ENCODE results near the gene CHST11.

Gene CHST11

GRCh38 chr12:104508752-104509446 is 52.2 kb downstream of the CHST11 start:
- no peak overlapping the region for H3K27ac ChIP-seq (ENCODE audit: low read depth, low read length)
- peaks cover 18% of the 10 kb centered on the region for H3K4me1 ChIP-seq (ENCODE audit: insufficient read depth, low read length)
- no peaks in the 10 kb centered on the region for H3K27me3 ChIP-seq (ENCODE audit: control insufficient read depth in 1 of 2, insufficient read depth in 2 of 2, low read length in 2 of 2)
- no peak overlapping the region for H3K9ac ChIP-seq (ENCODE audit: low read length)
- H3K4me3 ChIP-seq (ENCODE audit: low read depth in 1 of 2, low read length in 2 of 2) = no peak overlapping the region
- H3K36me3 ChIP-seq (ENCODE audit: insufficient read depth, low read length) = no peaks in the 10 kb centered on the region
- no peaks in the 10 kb centered on the region for H3K9me3 ChIP-seq (ENCODE audit: low read length)

- Histone ChIP-seq H3K9me3 (ENCODE audit: low read length) (no peaks in the 10 kb centered on the region), H3K27me3 (ENCODE audit: control insufficient read depth in 1 of 2, insufficient read depth in 2 of 2, low read length in 2 of 2) (no peaks in the 10 kb centered on the region), H3K36me3 (ENCODE audit: insufficient read depth, low read length) (no peaks in the 10 kb centered on the region), H3K27ac (ENCODE audit: low read depth, low read length) (no peak overlapping the region), H3K4me3 (ENCODE audit: low read depth in 1 of 2, low read length in 2 of 2) (no peak overlapping the region), H3K9ac (ENCODE audit: low read length) (no peak overlapping the region), H3K4me1 (ENCODE audit: insufficient read depth, low read length) (peaks cover 18% of the 10 kb centered on the region)
Observed at GRCh38 chr12:104510145-104510872, 53.6 kb downstream of the CHST11 start.

- no peaks in the 10 kb centered on the region for H3K27me3 ChIP-seq (ENCODE audit: control insufficient read depth in 1 of 2, insufficient read depth in 2 of 2, low read length in 2 of 2)
- H3K4me3 ChIP-seq (ENCODE audit: low read depth in 1 of 2, low read length in 2 of 2) = no peak overlapping the region
- H3K9ac ChIP-seq (ENCODE audit: low read length) = no peak overlapping the region
- no peaks in the 10 kb centered on the region for H3K9me3 ChIP-seq (ENCODE audit: low read length)
- H3K27ac ChIP-seq (ENCODE audit: low read depth, low read length) = no peak overlapping the region
- H3K36me3 ChIP-seq (ENCODE audit: insufficient read depth, low read length) = no peaks in the 10 kb centered on the region
- H3K4me1 ChIP-seq (ENCODE audit: insufficient read depth, low read length) = peaks cover 18% of the 10 kb centered on the region
Observed at GRCh38 chr12:104510873-104511440, 54.2 kb downstream of the CHST11 start.

GRCh38 chr12:104513681-104514080 is 56.9 kb downstream of the CHST11 start:
- Histone ChIP-seq H3K4me1 (ENCODE audit: insufficient read depth, low read length) (peaks cover 18% of the 10 kb centered on the region), H3K27ac (ENCODE audit: low read depth, low read length) (no peak overlapping the region), H3K9me3 (ENCODE audit: low read length) (no peaks in the 10 kb centered on the region)

GRCh38 chr12:104514092-104514810 is 57.5 kb downstream of the CHST11 start:
- Histone ChIP-seq H3K4me3 (ENCODE audit: low read depth in 1 of 2, low read length in 2 of 2) (no peak overlapping the region), H3K9ac (ENCODE audit: low read length) (no peak overlapping the region), H3K4me1 (ENCODE audit: insufficient read depth, low read length) (peaks cover 18% of the 10 kb centered on the region), H3K27ac (ENCODE audit: low read depth, low read length) (no peak overlapping the region), H3K36me3 (ENCODE audit: insufficient read depth, low read length) (no peaks in the 10 kb centered on the region), H3K27me3 (ENCODE audit: control insufficient read depth in 1 of 2, insufficient read depth in 2 of 2, low read length in 2 of 2) (no peaks in the 10 kb centered on the region), H3K9me3 (ENCODE audit: low read length) (no peaks in the 10 kb centered on the region)

More at GRCh38 chr12:104513681-104514080, 56.9 kb downstream of the CHST11 start:
- Histone ChIP-seq H3K4me3 (ENCODE audit: low read depth in 1 of 2, low read length in 2 of 2) (no peak overlapping the region), H3K36me3 (ENCODE audit: insufficient read depth, low read length) (no peaks in the 10 kb centered on the region), H3K9ac (ENCODE audit: low read length) (no peak overlapping the region), H3K27me3 (ENCODE audit: control insufficient read depth in 1 of 2, insufficient read depth in 2 of 2, low read length in 2 of 2) (no peaks in the 10 kb centered on the region)

- no peaks in the 10 kb centered on the region for H3K36me3 ChIP-seq (ENCODE audit: insufficient read depth, low read length)
Observed at GRCh38 chr12:104515899-104516298, 59.2 kb downstream of the CHST11 start.

GRCh38 chr12:104516821-104517220 is 60.1 kb downstream of the CHST11 start:
- Histone ChIP-seq H3K27me3 (ENCODE audit: control insufficient read depth in 1 of 2, insufficient read depth in 2 of 2, low read length in 2 of 2) (no peaks in the 10 kb centered on the region), H3K36me3 (ENCODE audit: insufficient read depth, low read length) (no peaks in the 10 kb centered on the region), H3K4me1 (ENCODE audit: insufficient read depth, low read length) (no peaks in the 10 kb centered on the region), H3K9ac (ENCODE audit: low read length) (no peak overlapping the region), H3K27ac (ENCODE audit: low read depth, low read length) (no peak overlapping the region), H3K4me3 (ENCODE audit: low read depth in 1 of 2, low read length in 2 of 2) (no peak overlapping the region), H3K9me3 (ENCODE audit: low read length) (no peaks in the 10 kb centered on the region)

More at GRCh38 chr12:104515899-104516298, 59.2 kb downstream of the CHST11 start:
- Histone ChIP-seq H3K4me1 (ENCODE audit: insufficient read depth, low read length) (peaks cover 8% of the 10 kb centered on the region), H3K9me3 (ENCODE audit: low read length) (no peaks in the 10 kb centered on the region), H3K27ac (ENCODE audit: low read depth, low read length) (no peak overlapping the region), H3K27me3 (ENCODE audit: control insufficient read depth in 1 of 2, insufficient read depth in 2 of 2, low read length in 2 of 2) (no peaks in the 10 kb centered on the region), H3K4me3 (ENCODE audit: low read depth in 1 of 2, low read length in 2 of 2) (no peak overlapping the region), H3K9ac (ENCODE audit: low read length) (no peak overlapping the region)

GRCh38 chr12:104517880-104518279 is 61.1 kb downstream of the CHST11 start:
- H3K36me3 ChIP-seq (ENCODE audit: insufficient read depth, low read length) = no peaks in the 10 kb centered on the region
- no peaks in the 10 kb centered on the region for H3K27me3 ChIP-seq (ENCODE audit: control insufficient read depth in 1 of 2, insufficient read depth in 2 of 2, low read length in 2 of 2)
- H3K4me1 ChIP-seq (ENCODE audit: insufficient read depth, low read length) = peaks cover 4% of the 10 kb centered on the region
- H3K4me3 ChIP-seq (ENCODE audit: low read depth in 1 of 2, low read length in 2 of 2) = no peak overlapping the region
- no peak overlapping the region for H3K27ac ChIP-seq (ENCODE audit: low read depth, low read length)
- no peak overlapping the region for H3K9ac ChIP-seq (ENCODE audit: low read length)
- no peaks in the 10 kb centered on the region for H3K9me3 ChIP-seq (ENCODE audit: low read length)

GRCh38 chr12:104519190-104520019 is 62.7 kb downstream of the CHST11 start:
- Histone ChIP-seq H3K9me3 (ENCODE audit: low read length) (no peaks in the 10 kb centered on the region), H3K4me1 (ENCODE audit: insufficient read depth, low read length) (peaks cover 19% of the 10 kb centered on the region), H3K4me3 (ENCODE audit: low read depth in 1 of 2, low read length in 2 of 2) (no peak overlapping the region), H3K27ac (ENCODE audit: low read depth, low read length) (no peak overlapping the region), H3K9ac (ENCODE audit: low read length) (no peak overlapping the region), H3K27me3 (ENCODE audit: control insufficient read depth in 1 of 2, insufficient read depth in 2 of 2, low read length in 2 of 2) (no peaks in the 10 kb centered on the region), H3K36me3 (ENCODE audit: insufficient read depth, low read length) (no peaks in the 10 kb centered on the region)

- Histone ChIP-seq H3K4me1 (ENCODE audit: insufficient read depth, low read length) (peaks cover 28% of the 10 kb centered on the region), H3K27me3 (ENCODE audit: control insufficient read depth in 1 of 2, insufficient read depth in 2 of 2, low read length in 2 of 2) (no peaks in the 10 kb centered on the region), H3K36me3 (ENCODE audit: insufficient read depth, low read length) (no peaks in the 10 kb centered on the region), H3K4me3 (ENCODE audit: low read depth in 1 of 2, low read length in 2 of 2) (no peak overlapping the region), H3K9me3 (ENCODE audit: low read length) (no peaks in the 10 kb centered on the region), H3K9ac (ENCODE audit: low read length) (no peak overlapping the region), H3K27ac (ENCODE audit: low read depth, low read length) (no peak overlapping the region)
Observed at GRCh38 chr12:104520242-104520900, 63.6 kb downstream of the CHST11 start.
